DND-41 (cell line): ENCODE data around the gene GRK1.

Experiments used
- ATAC-seq: fragments of 200-7000 bp; cut with Tn5 transposase; 3 replicates; pipeline ENCODE4 v1.9.1; 2021; ENCODE audit warnings: low read depth; ENCODE audit not compliant: insufficient read depth
- DNase-seq: peaks from one replicate; pipeline ENCODE4 v3.0.0-alpha.2; 2020
- H2AFZ ChIP-seq: 2 replicates; pipeline ENCODE4 v1.6.0; 2012; ENCODE audit warnings: low read depth, low read length
- H3K27ac ChIP-seq: 2 replicates; pipeline ENCODE4 v1.5.1; 2012; ENCODE audit warnings: low read length, inconsistent platforms
- H3K27me3 ChIP-seq: fragments of 200-600 bp; sonication (generic); 2 replicates; pipeline ENCODE4 v1.6.0; 2012; ENCODE audit warnings: low read length, mild to moderate bottlenecking, inconsistent platforms; ENCODE audit not compliant: insufficient read depth, poor library complexity
- H3K36me3 ChIP-seq: 2 replicates; pipeline ENCODE4 v1.5.1; 2012; ENCODE audit warnings: low read length, inconsistent platforms; ENCODE audit not compliant: insufficient read depth
- H3K4me1 ChIP-seq: 2 replicates; pipeline ENCODE4 v1.5.1; 2012; ENCODE audit warnings: mild to moderate bottlenecking, low read length; ENCODE audit not compliant: insufficient read depth
- H3K4me2 ChIP-seq: 2 replicates; pipeline ENCODE4 v1.6.0; 2012; ENCODE audit warnings: mild to moderate bottlenecking, moderate library complexity, low read length, inconsistent platforms; ENCODE audit not compliant: insufficient read depth
- H3K4me3 ChIP-seq, 2 experiments: fragments of 200-600 bp in 1 of 2; shearing (Covaris generic) in 1 of 2; 2 replicates each; pipeline ENCODE4 v1.5.1; 2012 to 2016; ENCODE audit warnings: inconsistent platforms in 2 of 2, low read length in 2 of 2, mild to moderate bottlenecking in 2 of 2, low read depth in 1 of 2, moderate library complexity in 1 of 2
- H3K79me2 ChIP-seq: 2 replicates; pipeline ENCODE4 v1.6.0; 2012; ENCODE audit warnings: low read length, inconsistent platforms; ENCODE audit not compliant: insufficient read depth
- H3K9ac ChIP-seq: 2 replicates; pipeline ENCODE4 v1.6.0; 2012; ENCODE audit warnings: low read depth, mild to moderate bottlenecking, inconsistent platforms, low read length, moderate library complexity
- H3K9me3 ChIP-seq: 2 replicates; pipeline ENCODE4 v1.5.1; 2012; ENCODE audit warnings: low read length, moderate library complexity, mild to moderate bottlenecking, inconsistent platforms; ENCODE audit not compliant: insufficient read depth, severe bottlenecking
- H4K20me1 ChIP-seq: 2 replicates; pipeline ENCODE4 v1.6.0; 2012; ENCODE audit warnings: low read length; ENCODE audit not compliant: insufficient read depth
- EZH2 ChIP-seq: IDR thresholded peaks from 3 replicates; pipeline ENCODE4 v1.6.1; 2012; ENCODE audit warnings: borderline replicate concordance, low read depth, mild to moderate bottlenecking, moderate library complexity, low read length, inconsistent platforms; ENCODE audit not compliant: severe bottlenecking
- TF ChIP-seq, protein P1 (sequence below): IDR thresholded peaks from 2 replicates; pipeline ENCODE4 v1.5.1; 2012; ENCODE audit warnings: borderline replicate concordance, low read length, moderate library complexity, mild to moderate bottlenecking; ENCODE audit not compliant: poor library complexity, severe bottlenecking; ENCODE audit errors: extremely low read depth

GRK1 gene

DNA sequence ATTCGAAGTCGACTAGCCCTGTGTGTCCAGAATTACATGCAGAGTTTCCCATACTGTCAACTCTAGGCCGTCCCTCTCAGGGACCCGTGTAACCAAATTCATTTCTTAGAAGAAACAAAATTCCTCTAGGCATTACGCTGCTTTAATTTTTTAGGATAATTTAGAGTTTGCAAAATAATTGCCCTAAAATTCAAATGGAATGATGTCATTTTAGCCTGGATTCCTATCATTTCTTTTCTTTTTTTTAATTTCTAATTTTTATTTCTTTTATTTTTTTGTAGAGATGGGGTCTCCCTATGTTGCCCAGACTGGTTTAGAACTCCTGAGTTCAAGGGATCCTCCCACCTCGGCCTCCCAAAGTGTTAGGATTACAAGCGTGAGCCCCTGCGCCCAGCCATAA, 7.7 kb upstream of the GRK1 start:
- Histone ChIP-seq H3K4me1 (no peaks in the 10 kb centered on the region), H3K4me2 (no peak overlapping the region), H3K27me3 (no peaks in the 10 kb centered on the region), H3K36me3 (no peaks in the 10 kb centered on the region), H3K9ac (no peak overlapping the region), H3K79me2 (no peaks in the 10 kb centered on the region), H3K9me3 (no peaks in the 10 kb centered on the region), H3K27ac (no peak overlapping the region), H4K20me1 (0 out of 2 replicates have a peak, but pooled peaks cover 8% of the 10 kb centered on the region), H3K4me3 (no peak overlapping the region), H2AFZ (no peak overlapping the region)
- DNase-seq, result no peak
- no peak for ATAC-seq
- TF ChIP-seq, protein P1, sequence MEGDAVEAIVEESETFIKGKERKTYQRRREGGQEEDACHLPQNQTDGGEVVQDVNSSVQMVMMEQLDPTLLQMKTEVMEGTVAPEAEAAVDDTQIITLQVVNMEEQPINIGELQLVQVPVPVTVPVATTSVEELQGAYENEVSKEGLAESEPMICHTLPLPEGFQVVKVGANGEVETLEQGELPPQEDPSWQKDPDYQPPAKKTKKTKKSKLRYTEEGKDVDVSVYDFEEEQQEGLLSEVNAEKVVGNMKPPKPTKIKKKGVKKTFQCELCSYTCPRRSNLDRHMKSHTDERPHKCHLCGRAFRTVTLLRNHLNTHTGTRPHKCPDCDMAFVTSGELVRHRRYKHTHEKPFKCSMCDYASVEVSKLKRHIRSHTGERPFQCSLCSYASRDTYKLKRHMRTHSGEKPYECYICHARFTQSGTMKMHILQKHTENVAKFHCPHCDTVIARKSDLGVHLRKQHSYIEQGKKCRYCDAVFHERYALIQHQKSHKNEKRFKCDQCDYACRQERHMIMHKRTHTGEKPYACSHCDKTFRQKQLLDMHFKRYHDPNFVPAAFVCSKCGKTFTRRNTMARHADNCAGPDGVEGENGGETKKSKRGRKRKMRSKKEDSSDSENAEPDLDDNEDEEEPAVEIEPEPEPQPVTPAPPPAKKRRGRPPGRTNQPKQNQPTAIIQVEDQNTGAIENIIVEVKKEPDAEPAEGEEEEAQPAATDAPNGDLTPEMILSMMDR, result no peak

DNA sequence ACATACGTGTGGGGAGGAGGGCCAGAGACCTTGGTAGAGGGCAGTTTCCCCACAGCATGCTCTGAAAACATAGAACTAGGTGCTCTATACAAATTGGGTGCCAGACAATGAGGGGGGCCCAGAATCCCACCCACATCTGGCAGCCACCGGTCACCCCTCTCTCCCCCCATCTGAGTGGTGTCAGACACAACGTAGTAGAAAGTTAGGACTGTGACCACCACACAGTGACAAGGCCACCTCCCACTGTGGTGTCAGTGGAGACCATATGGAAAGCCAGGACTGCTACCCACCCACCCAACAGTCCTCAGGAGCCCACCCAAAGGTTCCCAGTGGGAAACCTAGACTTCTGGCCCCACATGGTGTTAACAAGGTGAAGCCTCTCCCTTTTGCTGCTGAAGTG, 7.0 kb upstream of the GRK1 start:
- Histone ChIP-seq H3K9me3 (no peaks in the 10 kb centered on the region), H3K79me2 (no peaks in the 10 kb centered on the region), H3K4me2 (no peak overlapping the region), H3K4me1 (no peaks in the 10 kb centered on the region), H3K27ac (no peak overlapping the region), H3K27me3 (no peaks in the 10 kb centered on the region), H3K9ac (no peak overlapping the region), H4K20me1 (peaks cover 10% of the 10 kb centered on the region; the same call in 1 of the 2 replicates), H2AFZ (no peak overlapping the region), H3K4me3 (no peak overlapping the region), H3K36me3 (no peaks in the 10 kb centered on the region)
- ATAC-seq (no peak), DNase-seq (no peak)
- TF ChIP-seq, protein P1, result no peak
- no peak for TF ChIP-seq EZH2

DNA sequence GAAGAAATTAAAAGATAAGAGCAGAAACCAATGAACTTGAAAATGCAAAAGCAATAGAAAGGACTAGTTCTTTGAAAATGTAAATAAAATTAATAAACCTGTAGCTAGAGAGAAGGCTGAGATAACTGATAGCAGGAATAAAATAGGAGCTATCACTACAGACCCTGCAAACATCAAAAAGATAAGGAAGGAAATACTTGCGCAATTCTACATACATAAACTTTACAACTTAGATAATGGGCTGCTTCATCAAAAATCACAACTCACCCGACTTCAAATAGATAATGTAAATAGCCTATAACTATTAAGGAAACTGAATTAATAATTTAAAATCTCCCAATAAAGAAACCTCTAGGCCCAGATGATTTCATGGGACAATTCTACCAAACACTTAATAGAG, 5.5 kb upstream of the GRK1 start:
- H3K27ac ChIP-seq, result no peak overlapping the region
- no peak for TF ChIP-seq EZH2
- TF ChIP-seq, protein P1, result no peak
- DNase-seq, result no peak

DNA sequence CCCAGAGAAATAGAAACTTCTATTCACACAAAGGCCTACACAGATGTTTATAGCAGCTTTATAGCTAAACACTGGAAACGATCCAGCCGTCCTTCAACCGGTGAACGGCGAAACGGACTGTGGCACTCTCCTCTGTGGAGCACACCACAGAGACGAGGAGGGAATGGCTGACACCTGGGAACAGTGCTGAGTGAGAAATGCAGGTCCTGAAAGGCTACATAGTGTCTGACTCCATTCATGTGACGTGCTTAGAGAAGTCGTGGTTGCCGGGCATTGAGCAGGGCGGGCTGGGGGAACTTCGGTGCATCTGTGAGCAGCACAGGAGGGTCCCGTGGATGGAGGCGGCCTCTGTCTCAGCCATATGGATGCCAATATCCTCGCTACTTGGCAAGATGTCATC, 3.1 kb upstream of the GRK1 start:
- H3K4me3 ChIP-seq, result no peak overlapping the region
- no peaks in the 10 kb centered on the region for H3K27me3 ChIP-seq
- no peak overlapping the region for H3K27ac ChIP-seq
- DNase-seq, result no peak
- H3K9me3 ChIP-seq, result no peaks in the 10 kb centered on the region
- no peak overlapping the region for H3K9ac ChIP-seq
- peaks cover 29% of the 10 kb centered on the region for H4K20me1 ChIP-seq
- H3K36me3 ChIP-seq, result no peaks in the 10 kb centered on the region
- H3K79me2 ChIP-seq, result no peaks in the 10 kb centered on the region
- ATAC-seq, result no peak
- H3K4me2 ChIP-seq, result no peak overlapping the region
- TF ChIP-seq, protein P1, result no peak
- no peak for TF ChIP-seq EZH2
- no peaks in the 10 kb centered on the region; the same call in 1 of the 2 replicates for H3K4me1 ChIP-seq
- no peak overlapping the region for H2AFZ ChIP-seq

More for the DNA sequence above, 5.5 kb upstream of the GRK1 start:
- no peak for ATAC-seq
- peaks cover 17% of the 10 kb centered on the region for H4K20me1 ChIP-seq
- no peak overlapping the region for H2AFZ ChIP-seq
- no peaks in the 10 kb centered on the region for H3K79me2 ChIP-seq
- no peak overlapping the region for H3K4me3 ChIP-seq
- H3K27me3 ChIP-seq, result no peaks in the 10 kb centered on the region
- H3K36me3 ChIP-seq, result no peaks in the 10 kb centered on the region
- H3K9me3 ChIP-seq, result no peaks in the 10 kb centered on the region
- no peaks in the 10 kb centered on the region for H3K4me1 ChIP-seq
- no peak overlapping the region for H3K4me2 ChIP-seq
- H3K9ac ChIP-seq, result no peak overlapping the region
